Lung (tissue), 12 donors: ENCODE results near the gene NIPAL4. TPM values are rescaled to one million over a fixed set of nuclear protein-coding genes. Genes with fewer than 3 reads are reported as not detected.

Source experiments
- ATAC-seq: fragments of 200-7000 bp; cut with Tn5 transposase; one replicate; pipeline ENCODE4 v1.9.1; 2020; ENCODE audit warnings: moderate number of reproducible peaks; ENCODE audit not compliant: insufficient read depth, low FRiP score
- DNase-seq, 3 donors: peaks; one replicate each; pipeline ENCODE4 v3.0.0-alpha.2; 2013 to 2017
- H3K27ac ChIP-seq, 2 donors: one replicate each; pipeline ENCODE4 v1.5.1; 2013; ENCODE audit warnings: mild to moderate bottlenecking in 2 of 2, moderate library complexity in 2 of 2, control low read depth in 1 of 2, inconsistent platforms in 1 of 2, low read depth in 1 of 2, low read length in 1 of 2
- H3K27me3 ChIP-seq, 3 donors: one replicate each; pipeline ENCODE4 v1.5.1; 2013; ENCODE audit warnings: low read length in 2 of 3; ENCODE audit not compliant: control insufficient read depth in 3 of 3, insufficient read depth in 3 of 3
- H3K36me3 ChIP-seq, 4 donors: one replicate each; pipeline ENCODE4 v1.5.1; 2013; ENCODE audit warnings: low read length in 4 of 4, mild to moderate bottlenecking in 1 of 4, moderate library complexity in 1 of 4; ENCODE audit not compliant: control insufficient read depth in 4 of 4, insufficient read depth in 4 of 4
- H3K4me1 ChIP-seq, 5 donors: one replicate each; pipeline ENCODE4 v1.5.1; 2013; ENCODE audit warnings: low read length in 5 of 5, mild to moderate bottlenecking in 2 of 5, moderate library complexity in 1 of 5; ENCODE audit not compliant: control insufficient read depth in 5 of 5, insufficient read depth in 5 of 5
- H3K4me3 ChIP-seq: one replicate; pipeline ENCODE4 v1.5.1; 2013; ENCODE audit warnings: mild to moderate bottlenecking, control low read depth, moderate library complexity
- H3K9ac ChIP-seq, 2 donors: one replicate each; pipeline ENCODE4 v1.5.1; 2013; ENCODE audit warnings: low read length in 2 of 2, control low read depth in 1 of 2; ENCODE audit not compliant: insufficient read depth in 1 of 2
- H3K9me3 ChIP-seq, 4 donors: one replicate each; pipeline ENCODE4 v1.5.1; 2013; ENCODE audit warnings: low read length in 3 of 4, mild to moderate bottlenecking in 1 of 4, moderate library complexity in 1 of 4; ENCODE audit not compliant: control insufficient read depth in 4 of 4, insufficient read depth in 3 of 4
- CTCF ChIP-seq: IDR thresholded peaks from 2 replicates; pipeline ENCODE4 v1.5.1; 2012; ENCODE audit warnings: mild to moderate bottlenecking; ENCODE audit errors: control extremely low read depth, extremely low read depth
- WGBS, 2 donors: extraction: QIAGEN DNeasy Blood & Tissue Kit; methylation state at CpG; one replicate each; pipeline ENCODE4 v1.1.7; 2013; 5-methylcytosine and 5-hydroxymethylcytosine counted together
- polyA plus RNA-seq, 2 donors: library from polyadenylated mRNA; stranded (reverse); fragments of 200-250 nt; gene quantifications; one replicate each; pipeline ENCODE4 v1.2.1, GENCODE V29; 2013
- total RNA-seq, 2 donors: library from RNA; depleted of rRNA in 1 of 2; stranded (reverse); fragments of >200 nt in 1 of 2; gene quantifications; one replicate each; pipeline ENCODE4 v1.2.1, GENCODE V29; 2014 to 2021
- donor health status: control.
- donor health status: control.
- donor health status: Bipolar disorder and iron deficiency.
- donor health status: healthy.
- donor health status: DM: yes; HTN: yes; CAD: no.

NIPAL4 gene
- total and polyA plus RNA-seq, 4 donors, result 0.04 to 1.7 (median 0.36) TPM

- ATAC-seq (no peak), DNase-seq (no peak)
- peaks cover 0 to 9% (median 0%) of the 10 kb centered on the region in 5 donors for H3K4me1 ChIP-seq
- H3K9ac ChIP-seq, result no peak overlapping the region
- no peak for TF ChIP-seq CTCF
- H3K27me3 ChIP-seq, result no peaks in the 10 kb centered on the region
- H3K36me3 ChIP-seq, result no peaks in the 10 kb centered on the region
- WGBS, 2 donors, result 82 to 90% methylated on average over 7 of the region's 7 CpGs
- no peak overlapping the region for H3K4me3 ChIP-seq
- H3K9me3 ChIP-seq, result no peaks in the 10 kb centered on the region
- no peak overlapping the region for H3K27ac ChIP-seq
These were observed 9.7 kb downstream of the NIPAL4 start for GRCh38 chr5:157469687-157470086.

- Histone ChIP-seq H3K4me3 (no peak overlapping the region), H3K9ac (no peak overlapping the region), H3K4me1 (peaks cover 0 to 9% (median 0%) of the 10 kb centered on the region in 5 donors), H3K27ac (no peak overlapping the region), H3K36me3 (no peaks in the 10 kb centered on the region), H3K27me3 (no peaks in the 10 kb centered on the region), H3K9me3 (no peaks in the 10 kb centered on the region)
- no peak for ATAC-seq
- TF ChIP-seq CTCF, result no peak
- no peak for DNase-seq
- 59 to 81% methylated on average over 1 of the region's 1 CpG for WGBS, 2 donors
These were observed 10.6 kb downstream of the NIPAL4 start for GRCh38 chr5:157470631-157471030.

GRCh38 chr5:157471709-157472108 lies 11.7 kb downstream of the NIPAL4 start:
- Histone ChIP-seq H3K27me3 (no peaks in the 10 kb centered on the region), H3K4me3 (no peak overlapping the region), H3K27ac (no peak overlapping the region), H3K4me1 (peaks cover 0 to 9% (median 0%) of the 10 kb centered on the region in 5 donors), H3K9me3 (no peaks in the 10 kb centered on the region), H3K36me3 (no peaks in the 10 kb centered on the region), H3K9ac (no peak overlapping the region)
- no peak for DNase-seq
- ATAC-seq, result no peak
- 96 to 100% methylated on average over 1 of the region's 1 CpG for WGBS, 2 donors
- TF ChIP-seq CTCF, result no peak
